ENCODE measurements around the gene MCM5.
A peak's percentile ranks its signal among the peaks of the same experiment; 100 is the strongest.

Gene MCM5

GRCh38 chr22:35380013-35380412, 19.9 kb upstream of the MCM5 start:
- no peak for TF ChIP-seq CTCF (IDR thresholded peaks at IDR 0.05; ENCODE audit: low read depth, low read length)
- H3K4me3 ChIP-seq (ENCODE audit: low read depth, low read length) = no peak overlapping the region; the same call in 1 of the 2 replicates

- peak within 1 kb of the TSS; percentile 86 for H3K4me3 ChIP-seq (ENCODE audit: low read depth, low read length)
- no peak for TF ChIP-seq CTCF (IDR thresholded peaks at IDR 0.05; ENCODE audit: low read depth, low read length)
Measured at GRCh38 chr22:35380537-35381423, 19.2 kb upstream of the MCM5 start, which contains the start of gene HMOX1. Gene HMOX1, plus strand, starts transcription at chr22:35381096. Its CDS starts 78 bp downstream, at chr22:35381174.

GRCh38 chr22:35381424-35382009, 18.4 kb upstream of the MCM5 start:
- peak overlapping the region; percentile 86 for H3K4me3 ChIP-seq (ENCODE audit: low read depth, low read length)
- no peak for TF ChIP-seq CTCF (IDR thresholded peaks at IDR 0.05; ENCODE audit: low read depth, low read length)

GRCh38 chr22:35383679-35384071, 16.3 kb upstream of the MCM5 start:
- H3K4me3 ChIP-seq (ENCODE audit: low read depth, low read length) = no peak overlapping the region
- no peak for TF ChIP-seq CTCF (IDR thresholded peaks at IDR 0.05; ENCODE audit: low read depth, low read length)

GRCh38 chr22:35384527-35384926, 15.4 kb upstream of the MCM5 start:
- no peak overlapping the region for H3K4me3 ChIP-seq (ENCODE audit: low read depth, low read length)
- no peak for TF ChIP-seq CTCF (IDR thresholded peaks at IDR 0.05; ENCODE audit: low read depth, low read length)

GRCh38 chr22:35384975-35385588, 14.9 kb upstream of the MCM5 start:
- H3K4me3 ChIP-seq (ENCODE audit: low read depth, low read length) = no peak overlapping the region
- TF ChIP-seq CTCF (IDR thresholded peaks at IDR 0.05; ENCODE audit: low read depth, low read length) = no peak

All from WI38 (cell line).